ENCODE measurements around the gene ABCC11.

Gene ABCC11

GRCh38 chr16:48146710-48147109 lies 100.6 kb downstream of the ABCC11 start:
- no peak for TF ChIP-seq EZH2phosphoT487 (IDR thresholded peaks at IDR 0.05; ENCODE audit: low read depth)
- TF ChIP-seq, protein P1, sequence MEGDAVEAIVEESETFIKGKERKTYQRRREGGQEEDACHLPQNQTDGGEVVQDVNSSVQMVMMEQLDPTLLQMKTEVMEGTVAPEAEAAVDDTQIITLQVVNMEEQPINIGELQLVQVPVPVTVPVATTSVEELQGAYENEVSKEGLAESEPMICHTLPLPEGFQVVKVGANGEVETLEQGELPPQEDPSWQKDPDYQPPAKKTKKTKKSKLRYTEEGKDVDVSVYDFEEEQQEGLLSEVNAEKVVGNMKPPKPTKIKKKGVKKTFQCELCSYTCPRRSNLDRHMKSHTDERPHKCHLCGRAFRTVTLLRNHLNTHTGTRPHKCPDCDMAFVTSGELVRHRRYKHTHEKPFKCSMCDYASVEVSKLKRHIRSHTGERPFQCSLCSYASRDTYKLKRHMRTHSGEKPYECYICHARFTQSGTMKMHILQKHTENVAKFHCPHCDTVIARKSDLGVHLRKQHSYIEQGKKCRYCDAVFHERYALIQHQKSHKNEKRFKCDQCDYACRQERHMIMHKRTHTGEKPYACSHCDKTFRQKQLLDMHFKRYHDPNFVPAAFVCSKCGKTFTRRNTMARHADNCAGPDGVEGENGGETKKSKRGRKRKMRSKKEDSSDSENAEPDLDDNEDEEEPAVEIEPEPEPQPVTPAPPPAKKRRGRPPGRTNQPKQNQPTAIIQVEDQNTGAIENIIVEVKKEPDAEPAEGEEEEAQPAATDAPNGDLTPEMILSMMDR (IDR thresholded peaks at IDR 0.05; ENCODE audit: low read depth, low read length): no peak
- no peaks in the 10 kb centered on the region for H4K20me1 ChIP-seq (ENCODE audit: insufficient read depth, low read length)
- H3K4me1 ChIP-seq (ENCODE audit: low read length): no peaks in the 10 kb centered on the region
- no peak overlapping the region for H3K9ac ChIP-seq (ENCODE audit: low read length)
- H3K27ac ChIP-seq (ENCODE audit: low read length): no peak overlapping the region
- H3K36me3 ChIP-seq (replicated peaks; ENCODE audit: low read depth, low read length): no peaks in the 10 kb centered on the region
- H3K27me3 ChIP-seq (ENCODE audit: low read depth, low read length): peaks cover 14% of the 10 kb centered on the region; the same call in 1 of the 2 replicates
- peaks cover 2% of the 10 kb centered on the region; the same call in 1 of the 2 replicates for H3K9me3 ChIP-seq (ENCODE audit: insufficient read depth, low read length)
- no peak overlapping the region for H3K4me3 ChIP-seq (ENCODE audit: low read length)
- no peaks in the 10 kb centered on the region for H3K79me2 ChIP-seq (ENCODE audit: low read length)
- no peak overlapping the region for H2AFZ ChIP-seq (ENCODE audit: low read depth, low read length)
- H3K4me2 ChIP-seq (ENCODE audit: low read length): no peak overlapping the region

DNA sequence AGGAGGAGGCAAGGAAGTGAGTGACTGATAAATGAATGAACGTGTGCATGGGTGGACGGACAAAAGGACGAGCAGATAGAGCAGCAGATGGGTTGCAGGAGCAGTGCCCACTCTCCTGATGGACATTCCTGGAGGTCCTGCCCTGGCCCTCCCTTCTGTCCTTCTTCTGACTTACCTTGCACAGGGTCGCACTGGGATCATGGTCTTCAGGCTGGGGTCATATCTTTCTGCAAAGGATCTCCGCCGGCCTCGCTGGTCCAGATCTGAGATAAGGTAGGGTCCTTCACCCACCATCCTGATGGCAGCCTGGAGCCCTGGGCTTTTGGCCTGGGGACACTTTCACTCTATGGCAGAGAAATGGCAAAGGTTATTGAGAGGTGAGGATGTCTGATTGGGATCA lies 101.2 kb downstream of the ABCC11 start:
- Histone ChIP-seq H3K27me3 (ENCODE audit: low read depth, low read length) (peaks cover 13% of the 10 kb centered on the region), H3K9me3 (ENCODE audit: insufficient read depth, low read length) (peaks cover 2% of the 10 kb centered on the region; the same call in 1 of the 2 replicates), H3K4me1 (ENCODE audit: low read length) (no peaks in the 10 kb centered on the region), H3K9ac (ENCODE audit: low read length) (no peak overlapping the region), H3K79me2 (ENCODE audit: low read length) (no peaks in the 10 kb centered on the region), H3K4me3 (ENCODE audit: low read length) (no peak overlapping the region), H3K27ac (ENCODE audit: low read length) (no peak overlapping the region), H4K20me1 (ENCODE audit: insufficient read depth, low read length) (no peaks in the 10 kb centered on the region), H3K36me3 (replicated peaks; ENCODE audit: low read depth, low read length) (no peaks in the 10 kb centered on the region), H3K4me2 (ENCODE audit: low read length) (no peak overlapping the region), H2AFZ (ENCODE audit: low read depth, low read length) (no peak overlapping the region)
- no peak for TF ChIP-seq EZH2phosphoT487 (IDR thresholded peaks at IDR 0.05; ENCODE audit: low read depth)
- TF ChIP-seq, protein P1 (IDR thresholded peaks at IDR 0.05; ENCODE audit: low read depth, low read length): no peak

- Histone ChIP-seq H3K27ac (ENCODE audit: low read length) (no peak overlapping the region), H4K20me1 (ENCODE audit: insufficient read depth, low read length) (no peaks in the 10 kb centered on the region), H3K4me2 (ENCODE audit: low read length) (no peak overlapping the region), H3K27me3 (ENCODE audit: low read depth, low read length) (peaks cover 14% of the 10 kb centered on the region), H3K9ac (ENCODE audit: low read length) (no peak overlapping the region), H3K36me3 (replicated peaks; ENCODE audit: low read depth, low read length) (no peaks in the 10 kb centered on the region), H2AFZ (ENCODE audit: low read depth, low read length) (no peak overlapping the region), H3K4me3 (ENCODE audit: low read length) (no peak overlapping the region), H3K9me3 (ENCODE audit: insufficient read depth, low read length) (no peaks in the 10 kb centered on the region), H3K4me1 (ENCODE audit: low read length) (no peaks in the 10 kb centered on the region), H3K79me2 (ENCODE audit: low read length) (no peaks in the 10 kb centered on the region)
- TF ChIP-seq, protein P1 (IDR thresholded peaks at IDR 0.05; ENCODE audit: low read depth, low read length): no peak
- no peak for TF ChIP-seq EZH2phosphoT487 (IDR thresholded peaks at IDR 0.05; ENCODE audit: low read depth)
Measured at GRCh38 chr16:48143812-48144368, 103.4 kb downstream of the ABCC11 start.

- no peak overlapping the region for H2AFZ ChIP-seq (ENCODE audit: low read depth, low read length)
- H3K27me3 ChIP-seq (ENCODE audit: low read depth, low read length): peaks cover 14% of the 10 kb centered on the region
Measured at GRCh38 chr16:48140821-48141220, 106.5 kb downstream of the ABCC11 start.

More at GRCh38 chr16:48140821-48141220, 106.5 kb downstream of the ABCC11 start:
- TF ChIP-seq, protein P1 (IDR thresholded peaks at IDR 0.05; ENCODE audit: low read depth, low read length): no peak
- no peak for TF ChIP-seq EZH2phosphoT487 (IDR thresholded peaks at IDR 0.05; ENCODE audit: low read depth)
- no peaks in the 10 kb centered on the region for H4K20me1 ChIP-seq (ENCODE audit: insufficient read depth, low read length)
- H3K27ac ChIP-seq (ENCODE audit: low read length): no peak overlapping the region
- H3K79me2 ChIP-seq (ENCODE audit: low read length): no peaks in the 10 kb centered on the region
- no peaks in the 10 kb centered on the region for H3K36me3 ChIP-seq (replicated peaks; ENCODE audit: low read depth, low read length)
- no peak overlapping the region for H3K4me2 ChIP-seq (ENCODE audit: low read length)
- H3K9ac ChIP-seq (ENCODE audit: low read length): no peak overlapping the region
- no peaks in the 10 kb centered on the region for H3K4me1 ChIP-seq (ENCODE audit: low read length)
- no peaks in the 10 kb centered on the region for H3K9me3 ChIP-seq (ENCODE audit: insufficient read depth, low read length)
- H3K4me3 ChIP-seq (ENCODE audit: low read length): no peak overlapping the region

Data from OCI-LY3 (cell line).